ENCODE results near the gene DGCR6L.
"Not testable (repeated sequence)": the region's sequence is repeated elsewhere in the genome, so short reads cannot be mapped to it uniquely, and the experiment has no call there.

DGCR6L gene

DNA sequence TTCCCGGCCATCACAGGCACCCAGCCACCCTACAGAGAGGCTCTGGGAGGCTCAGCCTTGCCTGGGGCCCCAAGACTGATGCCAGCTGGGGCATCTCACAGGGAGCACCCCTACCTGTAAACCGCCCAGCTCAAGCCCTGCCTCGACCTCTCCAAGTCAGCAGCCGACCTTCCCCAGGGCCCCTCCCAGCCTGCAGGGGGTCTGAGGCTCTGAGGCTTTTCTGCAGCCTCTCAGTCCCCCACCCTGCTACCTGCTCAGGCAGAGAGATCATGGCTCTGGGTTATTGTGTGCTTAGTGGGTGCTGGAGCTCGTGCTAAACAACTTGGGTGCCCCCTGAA, 28.6 kb downstream of the DGCR6L start:
- no peak for DNase-seq

GRCh38 chr22:20290578-20291248, 29.1 kb downstream of the DGCR6L start:
- DNase-seq, result no peak

DNA sequence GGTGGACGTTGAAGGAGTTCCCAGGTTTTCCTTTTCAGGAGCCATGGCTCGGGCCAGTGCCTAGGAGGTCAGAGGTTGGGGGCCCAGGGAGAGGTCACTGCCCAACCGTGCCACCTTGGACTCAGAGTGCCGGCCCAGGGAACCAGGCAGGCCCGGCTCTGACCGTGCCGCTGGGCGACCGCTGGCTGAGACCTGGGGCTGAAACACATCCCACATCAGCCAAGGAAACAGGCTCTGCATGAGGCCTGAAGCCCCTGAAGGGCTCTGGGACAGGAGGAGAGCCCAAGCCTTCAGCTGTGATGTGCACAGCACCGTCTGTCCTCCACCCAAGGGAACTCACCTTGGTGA, 29.8 kb downstream of the DGCR6L start:
- no peak for DNase-seq

GRCh38 chr22:20289182-20290044, 30.4 kb downstream of the DGCR6L start:
- DNase-seq, result not testable (repeated sequence)

DNA sequence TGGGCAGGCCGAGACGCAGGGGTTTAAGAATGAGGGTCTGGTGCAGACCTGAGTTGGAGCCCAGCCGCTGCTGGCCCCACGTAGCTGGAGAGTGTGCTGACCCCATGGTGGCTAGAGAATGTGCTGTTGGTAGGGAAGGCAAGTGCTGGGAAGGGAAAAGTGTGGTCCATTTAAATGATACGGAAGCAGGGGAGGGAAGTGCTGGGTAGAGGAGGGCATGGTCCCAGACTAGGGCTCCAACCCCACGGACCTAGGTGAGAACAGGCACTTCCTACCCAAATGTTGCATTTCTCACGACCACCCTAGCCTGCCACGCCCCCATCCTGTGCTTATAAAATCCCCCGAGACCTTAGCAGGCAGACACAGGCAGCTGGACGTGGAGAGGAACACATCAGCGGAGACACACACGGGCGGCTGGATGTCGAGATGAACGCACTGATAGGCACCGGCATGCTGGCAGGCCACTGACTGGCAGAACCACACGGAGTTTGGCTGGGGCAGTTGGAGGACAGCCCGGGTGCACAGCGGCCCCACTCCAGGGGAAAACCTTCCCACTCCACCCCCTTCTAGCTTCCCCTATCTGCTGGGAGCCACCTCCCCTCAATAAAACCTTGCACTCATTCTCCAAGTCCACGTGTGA, 33.0 kb downstream of the DGCR6L start:
- DNase-seq, result not testable (repeated sequence)

- DNase-seq, result not testable (repeated sequence)
Measured at GRCh38 chr22:20286312-20286660, 33.6 kb downstream of the DGCR6L start.

DNA sequence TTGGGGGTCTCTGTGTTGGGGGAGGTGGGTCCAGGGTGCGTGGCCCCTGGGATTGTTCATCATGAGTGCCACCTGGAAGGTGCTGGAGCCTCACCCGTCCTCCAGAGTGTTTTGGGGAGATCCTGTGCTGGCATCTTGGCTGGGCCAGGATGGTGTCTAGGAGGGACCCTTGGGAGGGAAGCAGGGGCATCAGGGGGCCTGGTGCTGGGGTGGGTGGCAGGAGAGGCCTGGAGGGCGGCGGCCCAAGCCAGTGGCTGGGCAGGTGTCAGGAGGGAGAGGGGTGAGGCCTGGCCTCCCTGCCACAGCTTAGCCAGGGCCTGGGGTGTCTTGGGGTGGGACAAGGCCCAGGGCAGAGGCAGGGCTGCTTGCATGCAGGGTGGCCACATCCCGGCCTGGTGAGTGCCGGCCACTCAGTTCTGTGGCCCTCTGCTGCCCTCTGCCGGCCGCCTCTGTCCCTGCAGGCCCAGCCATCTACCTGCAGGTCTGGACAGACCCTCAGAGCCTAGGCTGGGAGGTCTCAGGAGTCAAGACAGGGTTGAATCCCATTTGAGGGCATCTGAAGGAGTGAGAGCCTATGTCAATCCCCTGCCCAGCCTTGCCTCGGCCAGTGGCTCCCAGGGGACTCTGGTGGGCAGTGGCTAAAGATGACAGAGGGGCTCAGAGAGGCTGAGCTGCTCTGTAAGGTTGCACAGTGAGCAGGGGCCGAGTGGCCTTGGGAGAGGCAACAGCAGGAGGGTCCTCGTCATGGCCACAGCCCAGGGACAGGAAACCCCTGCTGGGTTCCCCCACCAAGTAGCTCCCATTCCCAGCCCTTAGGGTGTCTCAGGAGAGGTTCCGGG, 34.2 kb downstream of the DGCR6L start:
- peak; percentile 31 for DNase-seq

DNA sequence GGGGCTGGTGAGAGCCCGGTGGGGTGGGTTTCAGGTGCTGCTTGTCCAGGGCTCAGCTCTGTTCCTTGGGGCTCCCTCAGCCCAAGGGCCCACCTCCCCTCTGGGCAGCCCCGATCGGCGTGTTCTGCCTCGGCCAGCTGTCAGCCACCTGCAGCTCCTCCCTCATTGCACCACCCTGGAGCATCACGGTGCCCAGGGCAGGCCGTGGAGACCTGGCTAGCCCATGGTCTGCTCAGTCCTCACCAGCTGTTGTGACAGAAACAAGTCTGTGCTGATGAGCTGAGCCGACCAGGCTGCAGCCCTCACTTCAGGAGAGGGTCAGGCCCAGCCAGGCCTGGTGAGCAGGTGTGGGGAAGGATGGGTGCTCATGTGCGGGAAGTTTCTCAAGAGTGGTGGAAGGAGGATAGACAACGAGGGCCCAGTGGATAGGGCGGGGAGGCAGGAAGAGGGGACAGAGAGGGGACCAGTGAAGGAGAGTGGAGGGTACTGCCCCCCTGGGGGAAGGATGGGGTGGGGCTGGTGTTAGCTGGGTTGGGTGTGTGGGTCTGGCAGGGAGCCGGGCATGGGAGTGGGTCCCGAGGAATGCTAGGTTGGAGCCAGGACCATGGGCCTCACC, 35.3 kb downstream of the DGCR6L start:
- DNase-seq, result no peak

GRCh38 chr22:20283674-20284066, 36.2 kb downstream of the DGCR6L start:
- DNase-seq, result no peak

- no peak for DNase-seq
Measured at GRCh38 chr22:20282901-20283673, 36.8 kb downstream of the DGCR6L start.

GRCh38 chr22:20281891-20282290, 38.0 kb downstream of the DGCR6L start:
- no peak for DNase-seq

DNA sequence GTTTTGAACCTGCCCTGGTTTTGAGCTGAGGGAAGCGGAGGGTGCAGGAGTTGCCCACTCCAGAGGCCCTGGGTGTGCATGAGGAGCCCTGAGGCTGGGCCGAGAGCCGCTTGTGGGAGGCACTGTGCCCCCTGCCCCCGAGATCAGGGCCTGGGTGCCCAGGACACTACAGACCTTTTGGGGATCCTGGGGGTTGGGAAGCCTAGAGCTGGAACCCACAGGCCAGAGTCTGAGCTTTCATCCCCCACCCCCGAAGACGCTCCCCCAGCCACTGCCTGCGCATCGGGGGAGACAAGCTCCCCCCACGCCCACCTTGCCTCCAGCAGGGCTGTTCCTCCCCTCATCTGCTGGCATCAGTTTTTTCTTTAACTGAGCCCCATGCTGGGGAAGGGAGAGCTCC, 38.4 kb downstream of the DGCR6L start:
- DNase-seq, result not testable (repeated sequence)

DNA sequence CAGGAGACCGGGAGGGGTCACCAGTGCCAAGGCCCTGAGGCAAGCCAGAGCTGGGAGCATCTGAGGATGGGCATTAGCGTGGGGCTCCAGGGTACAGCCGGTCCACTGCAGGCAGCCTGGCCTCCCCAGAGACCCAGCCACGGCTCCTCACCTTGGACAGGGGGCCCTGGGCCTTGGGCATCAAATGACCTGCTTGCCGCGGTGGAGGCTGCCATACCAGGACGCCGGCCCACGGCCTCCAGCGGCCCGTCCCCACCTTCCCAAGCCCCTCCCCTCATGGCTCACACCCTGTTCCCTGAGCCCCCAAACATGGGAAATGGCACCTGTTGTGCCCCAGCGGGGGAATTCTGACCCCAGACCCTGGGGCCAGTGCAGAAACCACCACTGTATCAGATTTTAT, 39.0 kb downstream of the DGCR6L start:
- no peak for DNase-seq

DNA sequence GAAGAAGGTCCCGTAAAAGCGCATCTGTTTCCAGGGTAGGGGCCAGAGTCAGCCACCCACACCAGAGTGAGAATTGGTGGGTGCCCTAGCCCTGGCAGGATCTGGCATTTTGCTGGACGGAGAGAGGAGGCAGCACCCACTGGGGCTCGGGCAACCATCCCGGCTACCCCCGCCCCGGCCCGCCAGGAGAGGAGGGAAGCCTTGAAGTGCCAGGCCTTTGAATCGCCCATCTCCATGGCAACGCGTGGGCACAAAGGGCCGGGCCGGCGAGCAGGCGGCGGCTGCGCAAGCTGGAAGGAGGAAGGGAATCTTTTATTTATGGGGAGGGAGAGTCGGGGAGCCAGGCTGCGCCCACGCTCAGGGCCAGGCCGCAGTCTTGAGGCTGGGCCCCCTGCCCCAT, 39.7 kb downstream of the DGCR6L start:
- not testable (repeated sequence) for DNase-seq

DNA sequence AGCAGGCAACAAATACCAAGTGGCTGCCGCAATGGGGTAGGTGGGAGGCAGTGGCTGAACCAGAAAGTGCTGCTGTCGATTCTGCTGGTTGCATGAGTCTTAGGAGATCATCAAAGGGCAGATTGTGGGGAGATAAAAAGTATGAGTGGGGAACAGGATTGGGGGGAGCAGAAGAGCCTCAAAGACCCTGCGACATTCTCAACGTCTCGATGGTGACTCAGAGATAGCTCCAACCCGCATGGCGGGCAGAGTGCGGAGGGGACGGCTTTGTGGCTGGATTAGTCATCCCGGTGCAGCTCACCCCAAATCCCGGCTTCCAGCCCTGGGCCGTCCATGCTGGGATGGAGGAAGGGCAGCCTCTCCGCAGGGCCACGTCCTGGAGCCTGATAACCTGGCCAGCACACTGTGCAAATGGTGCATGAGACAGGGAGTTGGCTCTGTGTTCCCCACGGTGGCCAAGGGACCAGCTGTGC, 40.2 kb downstream of the DGCR6L start:
- DNase-seq, result peak; percentile 27

DNA sequence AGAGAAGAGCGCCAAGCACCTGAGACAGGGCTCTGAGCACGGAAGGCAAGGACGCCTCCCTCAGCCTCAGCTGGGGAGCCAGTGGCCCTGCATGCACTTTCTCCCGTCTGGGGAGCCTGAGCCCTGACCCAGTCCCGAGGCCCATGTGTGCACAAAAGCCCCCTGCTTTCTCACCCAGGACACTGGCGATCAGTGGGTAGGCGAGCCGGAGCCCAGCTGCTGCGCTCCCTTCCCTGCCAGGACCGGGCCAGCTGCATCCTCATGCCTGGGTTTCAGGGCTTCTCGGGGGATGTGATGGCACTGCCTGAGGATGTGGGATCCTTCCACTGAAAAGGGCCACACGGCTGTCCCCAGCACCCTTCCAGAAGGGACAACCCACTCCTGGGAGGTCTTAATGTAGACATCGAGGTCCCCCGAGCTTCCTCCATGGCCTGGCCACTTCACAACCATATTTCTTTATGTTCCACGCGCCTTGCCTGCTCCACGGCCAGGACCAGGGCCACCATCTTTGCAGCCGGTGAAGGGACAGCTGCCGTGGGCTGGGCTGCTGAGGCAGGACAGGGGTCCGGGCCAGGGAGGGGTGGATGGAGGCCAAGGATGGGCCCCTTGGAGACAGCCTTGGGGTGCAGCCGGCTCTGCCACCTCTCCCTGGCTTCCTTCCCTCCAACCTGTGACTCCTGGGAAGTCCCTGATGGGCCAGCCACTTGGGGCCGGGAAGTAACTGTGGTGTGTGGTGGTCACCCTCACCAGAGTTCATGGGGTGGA, 41.0 kb downstream of the DGCR6L start:
- not testable (repeated sequence) for DNase-seq

DNA sequence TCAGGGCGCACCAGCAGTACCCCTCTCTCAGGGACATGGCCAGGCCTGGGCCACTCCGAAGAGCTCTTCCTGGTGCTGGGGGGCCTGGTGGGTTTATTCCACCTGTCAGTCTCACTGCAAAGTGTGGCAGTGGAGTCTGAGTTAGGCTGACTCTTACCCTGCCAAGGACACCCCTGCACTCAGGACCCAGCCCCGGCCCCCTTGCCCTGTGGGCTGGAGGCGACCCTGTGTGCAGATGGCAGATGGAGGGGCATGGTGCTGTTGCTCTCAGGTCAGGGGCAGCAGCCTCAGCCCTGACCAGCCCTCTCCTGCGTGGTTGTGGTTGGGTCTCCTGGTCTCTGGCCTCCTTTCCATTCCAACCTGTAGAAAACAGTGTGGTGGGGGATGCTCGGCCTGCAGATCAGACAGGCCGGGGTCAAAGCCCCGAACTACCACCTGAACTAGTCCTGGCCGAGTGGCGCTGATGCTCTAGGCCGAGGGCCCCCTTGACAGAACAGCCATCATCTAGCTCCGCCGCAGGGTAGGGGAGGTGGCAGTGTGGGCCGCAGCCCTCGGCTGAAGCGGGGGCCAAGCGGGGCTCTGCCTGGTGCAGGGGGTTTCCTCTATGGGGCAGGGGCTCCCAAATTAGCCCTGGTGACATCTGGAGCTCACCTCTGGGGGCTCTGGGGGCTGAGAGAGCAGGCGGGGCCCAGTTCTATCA, 41.8 kb downstream of the DGCR6L start:
- not testable (repeated sequence) for DNase-seq

DNA sequence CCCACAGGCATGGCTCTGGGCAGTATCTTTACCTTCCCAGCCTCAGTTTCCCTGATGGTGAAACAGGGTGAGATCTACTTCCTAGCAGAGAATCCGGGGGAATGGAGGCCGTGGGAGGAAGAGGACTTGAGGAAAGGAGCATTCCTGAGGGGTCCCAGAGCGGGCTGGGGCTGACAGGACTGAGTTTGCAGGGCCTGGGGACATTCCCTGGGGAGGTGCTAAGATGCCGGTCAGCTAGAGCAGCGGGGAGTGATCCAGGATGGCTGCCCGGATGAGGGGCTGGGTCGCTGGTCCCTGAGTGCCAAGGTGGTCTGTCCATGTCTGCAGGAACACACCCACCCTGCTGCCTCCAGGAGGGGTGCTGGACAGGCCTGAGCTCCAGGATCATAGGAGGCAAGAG, 43.4 kb downstream of the DGCR6L start:
- no peak for DNase-seq

- no peak for DNase-seq
Measured at GRCh38 chr22:20275836-20276235, 44.0 kb downstream of the DGCR6L start.

DNA sequence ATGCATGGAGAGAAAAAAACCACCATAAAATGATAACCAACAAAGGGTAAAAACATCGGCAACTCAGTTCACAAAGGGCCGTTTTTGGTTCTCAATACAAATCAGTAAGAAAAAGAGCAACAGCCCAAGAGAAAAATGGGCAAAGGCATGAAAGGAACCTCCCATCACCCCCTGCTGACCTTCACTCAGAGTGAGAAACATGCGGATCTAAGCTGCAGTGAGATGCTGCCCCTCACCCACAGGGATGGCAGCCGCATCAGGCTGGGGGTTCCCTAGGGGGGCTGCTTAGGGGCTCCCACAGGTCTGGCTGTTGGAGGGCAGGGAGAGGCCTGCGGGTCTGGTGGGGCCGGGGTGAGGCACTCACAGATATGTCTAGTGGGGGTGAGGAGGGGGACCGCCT, 44.5 kb downstream of the DGCR6L start:
- DNase-seq, result not testable (repeated sequence)
